GM12873 (cell line): ENCODE results near the gene FGA.

Experiments used
- TF ChIP-seq, protein P1 (sequence below): IDR thresholded peaks from 2 replicates; pipeline ENCODE4 v1.5.1; 2012; ENCODE audit warnings: low read depth, mild to moderate bottlenecking, moderate library complexity, low read length, control low read depth; ENCODE audit not compliant: insufficient read depth; ENCODE audit errors: missing control alignments

Gene FGA

DNA sequence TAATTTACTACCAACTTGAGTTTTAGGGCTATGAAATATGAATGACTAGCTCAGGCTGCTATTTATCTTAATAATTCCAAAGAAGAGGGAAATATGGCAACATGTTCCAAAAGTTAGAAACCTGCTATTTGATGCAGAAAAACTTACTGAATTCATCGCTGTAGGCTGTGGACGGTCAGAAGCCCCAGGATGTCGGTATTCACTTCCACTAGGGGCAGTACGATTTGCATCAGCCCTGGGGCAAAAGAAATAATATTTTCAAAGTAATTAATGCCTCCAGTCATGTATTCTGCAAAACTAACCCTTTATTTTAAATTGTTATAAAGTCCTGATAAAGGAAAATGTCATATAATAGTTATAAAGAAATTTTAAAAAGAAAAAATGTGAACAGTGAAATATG is 44.9 kb downstream of the FGA start:
- TF ChIP-seq, protein P1, sequence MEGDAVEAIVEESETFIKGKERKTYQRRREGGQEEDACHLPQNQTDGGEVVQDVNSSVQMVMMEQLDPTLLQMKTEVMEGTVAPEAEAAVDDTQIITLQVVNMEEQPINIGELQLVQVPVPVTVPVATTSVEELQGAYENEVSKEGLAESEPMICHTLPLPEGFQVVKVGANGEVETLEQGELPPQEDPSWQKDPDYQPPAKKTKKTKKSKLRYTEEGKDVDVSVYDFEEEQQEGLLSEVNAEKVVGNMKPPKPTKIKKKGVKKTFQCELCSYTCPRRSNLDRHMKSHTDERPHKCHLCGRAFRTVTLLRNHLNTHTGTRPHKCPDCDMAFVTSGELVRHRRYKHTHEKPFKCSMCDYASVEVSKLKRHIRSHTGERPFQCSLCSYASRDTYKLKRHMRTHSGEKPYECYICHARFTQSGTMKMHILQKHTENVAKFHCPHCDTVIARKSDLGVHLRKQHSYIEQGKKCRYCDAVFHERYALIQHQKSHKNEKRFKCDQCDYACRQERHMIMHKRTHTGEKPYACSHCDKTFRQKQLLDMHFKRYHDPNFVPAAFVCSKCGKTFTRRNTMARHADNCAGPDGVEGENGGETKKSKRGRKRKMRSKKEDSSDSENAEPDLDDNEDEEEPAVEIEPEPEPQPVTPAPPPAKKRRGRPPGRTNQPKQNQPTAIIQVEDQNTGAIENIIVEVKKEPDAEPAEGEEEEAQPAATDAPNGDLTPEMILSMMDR, result peak; percentile 0

DNA sequence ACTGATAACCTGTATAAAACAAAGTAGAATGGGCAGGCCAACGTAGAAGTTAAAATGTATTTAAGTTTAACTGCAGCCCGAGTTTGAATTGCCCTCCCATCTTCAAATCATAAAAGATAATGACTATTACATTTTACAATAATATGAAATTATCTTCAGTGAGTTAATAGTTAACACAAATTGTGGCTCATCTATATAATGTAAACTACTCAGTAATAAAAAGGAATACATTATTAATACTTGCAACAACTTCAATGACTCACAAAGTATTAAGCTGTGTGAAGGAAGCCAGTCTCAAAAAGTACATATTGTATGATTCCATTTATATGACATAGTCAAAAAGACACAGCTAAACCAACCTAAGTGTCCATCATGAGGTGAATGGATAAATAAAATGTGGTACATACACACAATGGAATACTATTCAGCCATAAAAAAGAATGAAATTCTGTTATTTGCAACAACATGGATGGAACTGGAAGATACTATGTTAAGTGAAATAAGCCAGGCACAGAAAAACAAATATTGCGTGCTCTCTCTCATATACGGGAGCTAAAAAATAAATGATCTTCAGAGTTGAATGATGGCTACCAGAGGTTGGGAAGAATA is 48.2 kb downstream of the FGA start:
- TF ChIP-seq, protein P1, result no peak
